ENCODE measurements around the gene RAI1. TPM values are rescaled to one million over a fixed set of nuclear protein-coding genes. Genes with fewer than 3 reads are reported as not detected.

The RAI1 gene
- total RNA-seq, 1 experiment from 2014 or later: 46.8 TPM

DNA sequence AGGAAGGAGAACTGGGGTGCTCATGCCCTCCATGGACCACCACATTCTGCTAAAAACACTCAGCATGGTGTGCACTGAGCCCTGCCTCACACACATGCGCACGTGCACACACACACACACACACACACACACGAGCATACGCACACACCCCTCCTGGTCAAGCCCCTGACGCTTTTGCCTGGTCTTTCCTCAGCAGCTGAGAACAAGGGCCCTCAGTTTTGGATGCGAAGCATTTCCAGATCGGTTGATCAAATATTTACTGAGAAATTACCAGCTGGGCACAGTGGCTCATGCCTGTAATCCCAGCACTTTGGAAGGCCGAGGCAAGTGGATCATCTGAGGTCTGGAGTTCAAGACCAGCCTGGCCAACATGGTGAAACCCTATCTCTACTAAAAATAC is 20.1 kb upstream of the RAI1 start:
- H3K27ac ChIP-seq (ENCODE audit: low read depth, low read length, poor library complexity, severe bottlenecking): no peak overlapping the region
- DNase-seq (ENCODE audit: low spot score): no peak
- TF ChIP-seq EZH2 (IDR thresholded peaks at IDR 0.05; ENCODE audit: borderline replicate concordance, low read depth, low read length, poor library complexity, severe bottlenecking): no peak
- TF ChIP-seq CTCF (conservative IDR thresholded peaks at IDR 0.05; ENCODE audit: low read depth, low read length): no peak
- H3K27me3 ChIP-seq (replicated peaks; ENCODE audit: insufficient read depth, low read depth, low read length, poor library complexity): no peaks in the 10 kb centered on the region
- H3K36me3 ChIP-seq (ENCODE audit: insufficient read depth, low read length, poor library complexity, severe bottlenecking): no peaks in the 10 kb centered on the region
- intact Hi-C loops (cut with micrococcal nuclease; ENCODE audit: unreplicated experiment): no loop called here
- no TSS peak for BruUV-seq (replicated peaks)
- peaks cover 13% of the 10 kb centered on the region for H3K9me3 ChIP-seq (ENCODE audit: low read depth, low read length, poor library complexity, severe bottlenecking)
- H3K4me3 ChIP-seq (ENCODE audit: low read depth, low read length, poor library complexity, severe bottlenecking): no peak overlapping the region
- peaks cover 12% of the 10 kb centered on the region for H3K4me1 ChIP-seq (ENCODE audit: insufficient read depth, low read length, poor library complexity, severe bottlenecking)
- POLR2A ChIA-PET (ENCODE audit: low non-redundant PET): no interaction called here
- CTCF ChIA-PET: no interaction called here

- CTCF ChIA-PET: no interaction called here
- Histone ChIP-seq H3K9me3 (ENCODE audit: low read depth, low read length, poor library complexity, severe bottlenecking) (peaks cover 13% of the 10 kb centered on the region), H3K4me3 (ENCODE audit: low read depth, low read length, poor library complexity, severe bottlenecking) (no peak overlapping the region), H3K27me3 (replicated peaks; ENCODE audit: insufficient read depth, low read depth, low read length, poor library complexity) (no peaks in the 10 kb centered on the region), H3K27ac (ENCODE audit: low read depth, low read length, poor library complexity, severe bottlenecking) (no peak overlapping the region), H3K4me1 (ENCODE audit: insufficient read depth, low read length, poor library complexity, severe bottlenecking) (peaks cover 12% of the 10 kb centered on the region), H3K36me3 (ENCODE audit: insufficient read depth, low read length, poor library complexity, severe bottlenecking) (no peaks in the 10 kb centered on the region)
- POLR2A ChIA-PET (ENCODE audit: low non-redundant PET): no interaction called here
- DNase-seq (ENCODE audit: low spot score): no peak
- intact Hi-C loops (cut with micrococcal nuclease; ENCODE audit: unreplicated experiment): no loop called here
- BruUV-seq (replicated peaks): no TSS peak
- TF ChIP-seq EZH2 (IDR thresholded peaks at IDR 0.05; ENCODE audit: borderline replicate concordance, low read depth, low read length, poor library complexity, severe bottlenecking) (no peak), CTCF (conservative IDR thresholded peaks at IDR 0.05; ENCODE audit: low read depth, low read length) (peak; percentile 41)
Observed at GRCh38 chr17:17661834-17662385, 19.3 kb upstream of the RAI1 start.

DNA sequence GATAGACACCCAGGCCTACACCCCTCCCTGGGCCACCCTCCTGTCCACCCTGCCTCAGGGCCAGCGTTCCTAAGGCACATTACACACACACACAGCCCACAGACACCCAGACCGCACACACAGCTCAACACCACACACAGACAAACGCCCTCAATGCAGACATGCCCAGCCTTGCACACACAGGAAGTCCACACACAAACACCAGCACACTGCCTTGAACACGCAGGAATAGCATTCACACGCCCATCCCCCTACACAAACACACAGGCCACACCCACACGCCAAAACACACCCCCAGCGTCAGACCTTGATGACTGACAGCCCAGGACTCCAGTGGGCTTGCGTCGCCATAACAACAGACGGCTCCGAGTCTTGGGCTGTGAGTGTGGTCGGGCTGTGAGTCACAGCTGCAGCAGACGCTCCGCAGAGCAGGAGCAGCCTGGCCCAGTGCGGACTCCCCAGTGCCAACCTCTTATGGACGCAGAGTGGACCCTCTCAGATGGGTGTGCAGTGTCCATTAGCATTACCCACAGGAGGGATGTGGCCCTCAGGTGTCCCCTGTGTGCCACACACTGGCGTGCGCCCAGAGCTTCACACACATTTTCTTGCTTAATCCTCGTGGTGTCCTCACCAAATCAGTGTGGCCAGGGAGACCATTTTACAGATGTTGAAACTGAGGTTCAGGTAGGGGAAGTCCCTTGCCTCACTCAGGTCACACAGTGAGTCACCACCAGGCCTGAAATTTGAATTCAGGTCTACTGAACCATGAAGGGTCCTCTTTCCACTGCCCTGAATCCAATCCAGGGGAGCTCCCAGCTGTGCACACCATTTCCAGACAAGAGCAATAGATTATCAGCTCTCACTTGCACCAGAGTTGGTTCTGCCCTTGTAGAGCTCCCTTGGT is 17.8 kb upstream of the RAI1 start:
- no peaks in the 10 kb centered on the region for H3K27me3 ChIP-seq (replicated peaks; ENCODE audit: insufficient read depth, low read depth, low read length, poor library complexity)
- ChIA-PET POLR2A (ENCODE audit: low non-redundant PET) (no interaction called here), CTCF (interaction anchor here (0.5 kb wide), 1 partner anchor 21 kb away, joined by 4 read pairs; no protein-coding TSS in a partner anchor)
- BruUV-seq (replicated peaks): no TSS peak
- H3K36me3 ChIP-seq (ENCODE audit: insufficient read depth, low read length, poor library complexity, severe bottlenecking): no peaks in the 10 kb centered on the region
- peak; percentile 92 for DNase-seq (ENCODE audit: low spot score)
- H3K4me1 ChIP-seq (ENCODE audit: insufficient read depth, low read length, poor library complexity, severe bottlenecking): peaks cover 12% of the 10 kb centered on the region
- intact Hi-C loops (cut with micrococcal nuclease; ENCODE audit: unreplicated experiment): no loop called here
- H3K27ac ChIP-seq (ENCODE audit: low read depth, low read length, poor library complexity, severe bottlenecking): no peak overlapping the region
- TF ChIP-seq CTCF (conservative IDR thresholded peaks at IDR 0.05; ENCODE audit: low read depth, low read length): no peak
- TF ChIP-seq EZH2 (IDR thresholded peaks at IDR 0.05; ENCODE audit: borderline replicate concordance, low read depth, low read length, poor library complexity, severe bottlenecking): no peak
- H3K9me3 ChIP-seq (ENCODE audit: low read depth, low read length, poor library complexity, severe bottlenecking): peaks cover 10% of the 10 kb centered on the region
- no peak overlapping the region for H3K4me3 ChIP-seq (ENCODE audit: low read depth, low read length, poor library complexity, severe bottlenecking)
